ENCODE measurements around the gene MCAM. TPM values are rescaled to one million over a fixed set of nuclear protein-coding genes. Genes with fewer than 3 reads are reported as not detected.
A peak's percentile ranks its signal among the peaks of the same experiment; 100 is the strongest.

MCAM gene
- total RNA-seq, 2 experiments from 2014 or later: 0.69 to 1.3 TPM

- H3K36me3 ChIP-seq (ENCODE audit: insufficient read depth, low read length): no peaks in the 10 kb centered on the region
- TF ChIP-seq EZH2phosphoT487 (IDR thresholded peaks at IDR 0.05; ENCODE audit: borderline replicate concordance, low read depth, low read length) (no peak), CTCF (conservative IDR thresholded peaks at IDR 0.05; ENCODE audit: low read length) (no peak)
- no peaks in the 10 kb centered on the region for H3K79me2 ChIP-seq (ENCODE audit: insufficient read depth, low read depth, low read length)
- H3K4me3 ChIP-seq (ENCODE audit: low read depth, low read length, poor library complexity, severe bottlenecking): no peak overlapping the region
- no peaks in the 10 kb centered on the region for H4K20me1 ChIP-seq (ENCODE audit: insufficient read depth, low read length)
- intact Hi-C loops (cut with micrococcal nuclease; ENCODE audit: unreplicated experiment): no loop called here
- BruUV-seq (replicated peaks): no TSS peak
- H3K9me2 ChIP-seq (ENCODE audit: insufficient read depth, low read length): no peaks in the 10 kb centered on the region
- H3K4me1 ChIP-seq (ENCODE audit: insufficient read depth, low read length, poor library complexity, severe bottlenecking): peaks cover 30% of the 10 kb centered on the region
- H2AFZ ChIP-seq (ENCODE audit: low read length): no peak overlapping the region
- no peak overlapping the region for H3K27ac ChIP-seq (ENCODE audit: low read depth, low read length, poor library complexity, severe bottlenecking)
- H3K9me3 ChIP-seq (ENCODE audit: low read length): no peaks in the 10 kb centered on the region
- no peak for DNase-seq (ENCODE audit: low spot score)
- ChIA-PET CTCF (ENCODE audit: unreplicated experiment) (interaction anchor here (0.6 kb wide), 1 partner anchor 383 kb away, joined by 3 read pairs; no protein-coding TSS in a partner anchor), POLR2A (no interaction called here)
- peak overlapping the region; percentile 61 for H3K4me2 ChIP-seq (ENCODE audit: low read length)
Observed at GRCh38 chr11:119314726-119315125, 2.2 kb downstream of the MCAM start.

- Histone ChIP-seq H3K9me3 (ENCODE audit: low read length) (no peaks in the 10 kb centered on the region), H3K9me2 (ENCODE audit: insufficient read depth, low read length) (no peaks in the 10 kb centered on the region), H3K4me3 (ENCODE audit: low read depth, low read length, poor library complexity, severe bottlenecking) (no peak overlapping the region), H3K79me2 (ENCODE audit: insufficient read depth, low read depth, low read length) (no peaks in the 10 kb centered on the region), H3K36me3 (ENCODE audit: insufficient read depth, low read length) (peaks cover 8% of the 10 kb centered on the region; the same call in 1 of the 2 replicates), H2AFZ (ENCODE audit: low read length) (no peak overlapping the region), H3K4me1 (ENCODE audit: insufficient read depth, low read length, poor library complexity, severe bottlenecking) (peaks cover 9% of the 10 kb centered on the region), H3K27ac (ENCODE audit: low read depth, low read length, poor library complexity, severe bottlenecking) (no peak overlapping the region), H4K20me1 (ENCODE audit: insufficient read depth, low read length) (no peaks in the 10 kb centered on the region), H3K4me2 (ENCODE audit: low read length) (no peak overlapping the region)
- no peak for DNase-seq (ENCODE audit: low spot score)
- no TSS peak for BruUV-seq (replicated peaks)
- ChIA-PET CTCF (ENCODE audit: unreplicated experiment) (no interaction called here), POLR2A (no interaction called here)
- intact Hi-C loops (cut with micrococcal nuclease; ENCODE audit: unreplicated experiment): no loop called here
- TF ChIP-seq CTCF (conservative IDR thresholded peaks at IDR 0.05; ENCODE audit: low read length) (no peak), EZH2phosphoT487 (IDR thresholded peaks at IDR 0.05; ENCODE audit: borderline replicate concordance, low read depth, low read length) (no peak)
Observed at GRCh38 chr11:119310682-119311052, 6.3 kb downstream of the MCAM start.

GRCh38 chr11:119309953-119310681 lies 6.8 kb downstream of the MCAM start:
- H3K9me3 ChIP-seq (ENCODE audit: low read length): no peaks in the 10 kb centered on the region
- no peak for TF ChIP-seq EZH2phosphoT487 (IDR thresholded peaks at IDR 0.05; ENCODE audit: borderline replicate concordance, low read depth, low read length)
- TF ChIP-seq CTCF (conservative IDR thresholded peaks at IDR 0.05; ENCODE audit: low read length): no peak
- POLR2A ChIA-PET: interaction anchor here (1.3 kb wide), 1 partner anchor 64 kb away, joined by 3 read pairs; no protein-coding TSS in a partner anchor
- CTCF ChIA-PET (ENCODE audit: unreplicated experiment): interaction anchor here (0.8 kb wide), 1 partner anchor 10 kb away, joined by 3 read pairs; no protein-coding TSS in a partner anchor
- H2AFZ ChIP-seq (ENCODE audit: low read length): no peak overlapping the region
- H3K36me3 ChIP-seq (ENCODE audit: insufficient read depth, low read length): peaks cover 8% of the 10 kb centered on the region; the same call in 1 of the 2 replicates
- no peak overlapping the region for H3K4me3 ChIP-seq (ENCODE audit: low read depth, low read length, poor library complexity, severe bottlenecking)
- H3K4me2 ChIP-seq (ENCODE audit: low read length): no peak overlapping the region
- H4K20me1 ChIP-seq (ENCODE audit: insufficient read depth, low read length): no peaks in the 10 kb centered on the region
- no peaks in the 10 kb centered on the region for H3K79me2 ChIP-seq (ENCODE audit: insufficient read depth, low read depth, low read length)
- no peak for DNase-seq (ENCODE audit: low spot score)
- peaks cover 4% of the 10 kb centered on the region for H3K4me1 ChIP-seq (ENCODE audit: insufficient read depth, low read length, poor library complexity, severe bottlenecking)
- BruUV-seq (replicated peaks): no TSS peak
- no peaks in the 10 kb centered on the region for H3K9me2 ChIP-seq (ENCODE audit: insufficient read depth, low read length)
- no peak overlapping the region for H3K27ac ChIP-seq (ENCODE audit: low read depth, low read length, poor library complexity, severe bottlenecking)
- intact Hi-C loops (cut with micrococcal nuclease; ENCODE audit: unreplicated experiment): no loop called here

Data from OCI-LY7 (cell line).